ENCODE measurements around the gene KDM7A. TPM values are rescaled to one million over a fixed set of nuclear protein-coding genes. Genes with fewer than 3 reads are reported as not detected.
A peak's percentile ranks its signal among the peaks of the same experiment; 100 is the strongest.

Gene KDM7A
- total RNA-seq, 5 donors from 2014 or later (not counting 1 experiment from before 2014, with no cell fraction given), result 36.5 to 60.2 (median 55.0) TPM

DNA sequence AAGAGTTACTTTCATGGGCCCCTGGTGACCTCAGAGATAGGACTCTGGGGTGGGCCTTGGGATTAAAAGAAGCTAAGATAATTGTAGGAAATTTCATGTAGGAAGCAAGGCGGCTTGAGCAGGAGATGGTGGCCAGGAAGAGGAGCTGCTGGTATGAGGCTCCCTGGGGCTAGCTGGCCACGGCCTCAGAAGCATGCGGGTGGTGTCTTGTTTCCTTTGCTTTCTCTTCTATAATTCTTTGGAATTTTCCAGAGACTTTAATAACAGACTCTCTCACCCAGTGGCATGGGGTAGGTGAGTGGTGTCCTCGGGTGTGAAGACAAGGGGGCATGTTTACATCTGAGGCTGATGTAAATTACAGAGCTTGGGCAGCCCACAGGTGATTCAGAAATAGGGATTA, 41.9 kb upstream of the KDM7A start:
- Histone ChIP-seq H3K36me3 (ENCODE audit: control insufficient read depth in 2 of 2, extremely low read depth in 1 of 2, insufficient read depth in 1 of 2, low read length in 1 of 2) (peaks cover 0 to 3% of the 10 kb centered on the region in 2 donors), H3K4me3 (ENCODE audit: control insufficient read depth in 1 of 2, extremely low read depth in 1 of 2, low read length in 1 of 2) (no peak overlapping the region), H3K4me1 (ENCODE audit: control insufficient read depth in 1 of 2, extremely low read depth in 1 of 2, insufficient read depth in 2 of 2, low read length in 2 of 2) (peaks cover 12 to 16% of the 10 kb centered on the region in 2 experiments), H3K27me3 (replicated peaks in 1 of 2; ENCODE audit: control insufficient read depth in 2 of 2, extremely low read depth in 1 of 2, insufficient read depth in 2 of 2, low read length in 1 of 2) (no peaks in the 10 kb centered on the region), H3K27ac (ENCODE audit: low read length) (no peak overlapping the region), H3K9me3 (no peaks in the 10 kb centered on the region)
- CTCF ChIA-PET, result no interaction called here
- H3K9me3 Mint-ChIP-seq, result peaks cover 0 to 7% (median 5%) of the 10 kb centered on the region in 3 donors
- peaks cover 25 to 32% (median 31%) of the 10 kb centered on the region in 3 donors for H3K4me1 Mint-ChIP-seq
- ATAC-seq (replicated peaks in 1 of 4) (no peak), DNase-seq (no peak)
- no peaks in the 10 kb centered on the region for H3K36me3 Mint-ChIP-seq
- H3K4me3 Mint-ChIP-seq, result no peak overlapping the region
- H3K27me3 Mint-ChIP-seq, result no peaks in the 10 kb centered on the region
- 83% methylated on average over 2 of the region's 4 CpGs for WGBS (ENCODE audit: insufficient coverage)
- no peak overlapping the region for H3K27ac Mint-ChIP-seq
- POLR2A ChIA-PET, result no interaction called here

DNA sequence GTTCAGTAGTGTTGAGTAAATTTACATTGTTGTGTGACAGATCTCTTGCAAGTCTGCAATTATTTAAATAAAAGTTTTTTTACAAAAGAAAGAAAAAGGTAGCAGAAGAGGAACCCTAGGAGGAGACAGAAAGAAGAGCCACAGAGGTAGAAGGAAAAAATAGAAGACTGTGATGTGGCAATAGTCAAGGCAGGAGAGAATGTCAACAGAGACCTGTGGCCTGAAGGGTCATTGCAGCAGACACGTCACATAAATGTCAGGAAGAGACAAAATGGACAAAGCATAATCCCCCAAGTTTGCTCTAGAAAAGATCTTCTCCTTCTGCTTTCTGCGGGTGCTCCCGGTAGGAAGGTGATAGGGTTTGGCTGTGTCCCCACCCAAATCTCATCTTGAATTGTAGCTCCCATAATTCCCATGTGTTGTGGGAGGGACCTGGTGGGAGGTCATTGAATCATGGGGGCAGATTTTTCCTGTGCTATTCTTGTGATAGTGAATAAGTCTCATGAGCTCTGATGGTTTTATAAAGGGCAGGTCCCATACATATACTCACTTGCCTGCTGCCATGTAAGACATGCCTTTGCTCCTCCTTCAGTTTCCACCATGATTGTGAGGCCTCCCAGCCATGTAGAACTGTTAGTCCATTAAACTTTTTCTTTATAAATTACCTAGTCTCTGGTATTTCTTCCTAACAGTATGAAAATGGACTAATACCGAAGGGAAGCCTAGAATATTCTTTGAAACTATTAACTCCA, 41.1 kb upstream of the KDM7A start:
- no peaks in the 10 kb centered on the region for H3K36me3 Mint-ChIP-seq
- no peak overlapping the region for H3K27ac Mint-ChIP-seq
- POLR2A ChIA-PET, result no interaction called here
- no peak overlapping the region for H3K4me3 ChIP-seq (ENCODE audit: control insufficient read depth in 1 of 2, extremely low read depth in 1 of 2, low read length in 1 of 2)
- no peaks in the 10 kb centered on the region for H3K27me3 Mint-ChIP-seq
- DNase-seq, result no peak
- peaks cover 18 to 27% (median 23%) of the 10 kb centered on the region in 3 donors for H3K4me1 Mint-ChIP-seq
- CTCF ChIA-PET, result no interaction called here
- H3K27ac ChIP-seq (ENCODE audit: low read length), result no peak overlapping the region
- H3K27me3 ChIP-seq (replicated peaks in 1 of 2; ENCODE audit: control insufficient read depth in 2 of 2, extremely low read depth in 1 of 2, insufficient read depth in 2 of 2, low read length in 1 of 2), result no peaks in the 10 kb centered on the region
- no peak for ATAC-seq (replicated peaks in 1 of 4)
- WGBS (ENCODE audit: insufficient coverage), result no CpG with 5 or more reads among the region's 4 CpGs
- no peak overlapping the region for H3K4me3 Mint-ChIP-seq
- H3K4me1 ChIP-seq (ENCODE audit: control insufficient read depth in 1 of 2, extremely low read depth in 1 of 2, insufficient read depth in 2 of 2, low read length in 2 of 2), result peaks cover 5 to 8% of the 10 kb centered on the region in 2 experiments
- no peaks in the 10 kb centered on the region for H3K36me3 ChIP-seq (ENCODE audit: control insufficient read depth in 2 of 2, extremely low read depth in 1 of 2, insufficient read depth in 1 of 2, low read length in 1 of 2)
- no peaks in the 10 kb centered on the region for H3K9me3 ChIP-seq
- peaks cover 0 to 7% (median 5%) of the 10 kb centered on the region in 3 donors for H3K9me3 Mint-ChIP-seq

DNA sequence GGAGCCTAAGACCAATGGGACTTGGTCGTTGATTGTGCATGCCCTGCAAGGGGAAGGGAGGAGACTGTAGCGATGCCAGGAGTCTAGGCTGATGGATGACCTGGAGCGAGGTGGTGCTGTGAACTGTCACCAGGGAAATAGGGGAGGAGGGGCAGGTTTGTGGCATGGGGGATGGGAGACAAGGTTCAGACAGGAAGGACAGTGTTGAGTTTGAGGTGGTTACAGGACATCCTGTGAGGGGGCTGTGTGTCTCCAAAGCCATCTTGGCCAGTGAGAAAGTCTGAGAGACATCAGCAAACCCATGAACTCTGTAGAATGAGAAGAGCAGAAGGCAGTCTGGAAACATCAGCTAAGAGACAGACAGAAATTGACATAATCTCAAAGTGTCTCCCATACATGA, 38.5 kb upstream of the KDM7A start:
- ChIA-PET CTCF (no interaction called here), POLR2A (interaction anchor here in 1 of 2 donors (0.6 kb wide), 1 partner anchor 18 kb away, joined by 4 read pairs; no protein-coding TSS in a partner anchor)
- no peaks in the 10 kb centered on the region for H3K27me3 ChIP-seq (replicated peaks in 1 of 2; ENCODE audit: control insufficient read depth in 2 of 2, extremely low read depth in 1 of 2, insufficient read depth in 2 of 2, low read length in 1 of 2)
- no peak for ATAC-seq (replicated peaks in 1 of 4)
- peaks cover 0 to 7% (median 5%) of the 10 kb centered on the region in 3 donors for H3K9me3 Mint-ChIP-seq
- H3K9me3 ChIP-seq, result no peaks in the 10 kb centered on the region
- H3K4me1 ChIP-seq (ENCODE audit: control insufficient read depth in 1 of 2, extremely low read depth in 1 of 2, insufficient read depth in 2 of 2, low read length in 2 of 2), result peaks cover 3 to 27% of the 10 kb centered on the region in 2 experiments
- H3K27ac Mint-ChIP-seq, result peak overlapping the region in 1 of 2 donors; percentile 48
- H3K27me3 Mint-ChIP-seq, result no peaks in the 10 kb centered on the region
- no peak overlapping the region for H3K4me3 ChIP-seq (ENCODE audit: control insufficient read depth in 1 of 2, extremely low read depth in 1 of 2, low read length in 1 of 2)
- H3K4me3 Mint-ChIP-seq, result no peak overlapping the region
- no peak for DNase-seq
- H3K4me1 Mint-ChIP-seq, result peaks cover 27 to 42% (median 34%) of the 10 kb centered on the region in 3 donors
- H3K27ac ChIP-seq (ENCODE audit: low read length), result no peak overlapping the region
- H3K36me3 ChIP-seq (ENCODE audit: control insufficient read depth in 2 of 2, extremely low read depth in 1 of 2, insufficient read depth in 1 of 2, low read length in 1 of 2), result no peaks in the 10 kb centered on the region
- 96% methylated on average over 3 of the region's 3 CpGs for WGBS (ENCODE audit: insufficient coverage)
- H3K36me3 Mint-ChIP-seq, result no peaks in the 10 kb centered on the region

GRCh38 chr7:140214075-140214684, 37.4 kb upstream of the KDM7A start:
- Histone ChIP-seq H3K4me1 (ENCODE audit: control insufficient read depth in 1 of 2, extremely low read depth in 1 of 2, insufficient read depth in 2 of 2, low read length in 2 of 2) (peaks cover 7 to 35% of the 10 kb centered on the region in 2 experiments), H3K27ac (ENCODE audit: low read length) (no peak overlapping the region), H3K27me3 (replicated peaks in 1 of 2; ENCODE audit: control insufficient read depth in 2 of 2, extremely low read depth in 1 of 2, insufficient read depth in 2 of 2, low read length in 1 of 2) (no peaks in the 10 kb centered on the region), H3K9me3 (no peaks in the 10 kb centered on the region), H3K36me3 (ENCODE audit: control insufficient read depth in 2 of 2, extremely low read depth in 1 of 2, insufficient read depth in 1 of 2, low read length in 1 of 2) (no peaks in the 10 kb centered on the region), H3K4me3 (ENCODE audit: control insufficient read depth in 1 of 2, extremely low read depth in 1 of 2, low read length in 1 of 2) (no peak overlapping the region)
- peak overlapping the region; percentile 19 to 49 for H3K27ac Mint-ChIP-seq
- ChIA-PET POLR2A (no interaction called here), CTCF (interaction anchor here in 1 of 2 donors (0.6 kb wide), 1 partner anchor 13 kb away, joined by 4 read pairs; no protein-coding TSS in a partner anchor)
- peaks cover 0 to 7% (median 5%) of the 10 kb centered on the region in 3 donors for H3K9me3 Mint-ChIP-seq
- no peak overlapping the region for H3K4me3 Mint-ChIP-seq
- ATAC-seq (replicated peaks in 1 of 4) (no peak), DNase-seq (no peak)
- 68% methylated on average over 3 of the region's 3 CpGs for WGBS (ENCODE audit: insufficient coverage)
- H3K36me3 Mint-ChIP-seq, result no peaks in the 10 kb centered on the region
- no peaks in the 10 kb centered on the region for H3K27me3 Mint-ChIP-seq
- H3K4me1 Mint-ChIP-seq, result peaks cover 36 to 52% (median 43%) of the 10 kb centered on the region in 3 donors

GRCh38 chr7:140213684-140214074, 36.9 kb upstream of the KDM7A start:
- ATAC-seq (replicated peaks in 1 of 4) (no peak), DNase-seq (no peak)
- Histone ChIP-seq H3K27ac (ENCODE audit: low read length) (no peak overlapping the region), H3K9me3 (no peaks in the 10 kb centered on the region), H3K36me3 (ENCODE audit: control insufficient read depth in 2 of 2, extremely low read depth in 1 of 2, insufficient read depth in 1 of 2, low read length in 1 of 2) (no peaks in the 10 kb centered on the region), H3K4me1 (ENCODE audit: control insufficient read depth in 1 of 2, extremely low read depth in 1 of 2, insufficient read depth in 2 of 2, low read length in 2 of 2) (peaks cover 7 to 35% of the 10 kb centered on the region in 2 experiments), H3K27me3 (replicated peaks in 1 of 2; ENCODE audit: control insufficient read depth in 2 of 2, extremely low read depth in 1 of 2, insufficient read depth in 2 of 2, low read length in 1 of 2) (no peaks in the 10 kb centered on the region), H3K4me3 (ENCODE audit: control insufficient read depth in 1 of 2, extremely low read depth in 1 of 2, low read length in 1 of 2) (no peak overlapping the region)
- POLR2A ChIA-PET, result no interaction called here
- Mint-ChIP-seq H3K4me1 (peaks cover 36 to 56% (median 43%) of the 10 kb centered on the region in 3 donors), H3K27me3 (no peaks in the 10 kb centered on the region), H3K36me3 (no peaks in the 10 kb centered on the region), H3K4me3 (no peak overlapping the region), H3K27ac (no peak overlapping the region), H3K9me3 (peaks cover 0 to 7% (median 5%) of the 10 kb centered on the region in 3 donors)
- 94% methylated on average over 3 of the region's 3 CpGs for WGBS (ENCODE audit: insufficient coverage)
- CTCF ChIA-PET, result no interaction called here

DNA sequence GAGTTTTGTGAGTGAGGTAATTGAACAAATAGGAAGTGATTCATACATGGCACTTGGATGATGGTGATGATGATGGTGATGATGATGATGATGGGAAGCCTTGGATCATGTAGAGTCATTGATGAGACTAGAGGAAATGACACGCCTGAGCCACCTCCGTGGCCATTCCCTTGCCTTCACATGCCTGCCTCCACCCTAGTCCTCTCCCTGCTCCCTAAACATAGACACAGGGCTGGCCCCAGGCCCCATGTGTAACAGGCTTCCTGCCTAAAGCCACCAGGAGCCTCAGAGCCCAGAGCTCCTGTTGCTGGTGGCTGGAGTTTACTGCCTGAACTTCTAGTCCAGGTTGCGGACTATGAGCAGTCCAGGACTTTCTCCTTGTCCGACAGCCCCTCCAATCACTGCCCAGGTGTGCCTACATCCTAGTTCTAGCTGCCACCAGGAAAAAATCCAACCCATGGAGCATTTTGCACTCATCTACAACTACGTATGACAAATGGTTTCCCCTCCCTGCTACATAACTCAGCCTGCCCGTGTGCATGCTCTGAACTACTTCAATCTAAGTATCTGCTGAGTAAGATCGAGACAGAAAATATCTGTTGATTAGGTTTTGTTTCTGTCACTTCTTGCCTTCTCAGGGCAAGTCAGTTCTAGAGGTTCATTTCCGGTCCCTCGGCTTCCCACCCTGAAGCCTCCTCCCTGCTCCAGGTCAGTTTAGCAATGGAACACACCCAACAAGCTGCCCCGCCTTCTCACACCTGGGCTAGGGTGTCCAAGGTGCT, 35.5 kb upstream of the KDM7A start:
- Mint-ChIP-seq H3K4me1 (peaks cover 38 to 65% (median 49%) of the 10 kb centered on the region in 3 donors), H3K27me3 (no peaks in the 10 kb centered on the region), H3K4me3 (peak overlapping the region in 2 of 3 donors; percentile 21 to 52), H3K9me3 (no peaks in the 10 kb centered on the region), H3K27ac (peak overlapping the region; percentile 73 to 79), H3K36me3 (no peaks in the 10 kb centered on the region)
- Histone ChIP-seq H3K9me3 (no peaks in the 10 kb centered on the region), H3K27me3 (replicated peaks in 1 of 2; ENCODE audit: control insufficient read depth in 2 of 2, extremely low read depth in 1 of 2, insufficient read depth in 2 of 2, low read length in 1 of 2) (no peaks in the 10 kb centered on the region), H3K4me1 (ENCODE audit: control insufficient read depth in 1 of 2, extremely low read depth in 1 of 2, insufficient read depth in 2 of 2, low read length in 2 of 2) (peaks cover 7 to 35% of the 10 kb centered on the region in 2 experiments), H3K36me3 (ENCODE audit: control insufficient read depth in 2 of 2, extremely low read depth in 1 of 2, insufficient read depth in 1 of 2, low read length in 1 of 2) (no peaks in the 10 kb centered on the region), H3K4me3 (ENCODE audit: control insufficient read depth in 1 of 2, extremely low read depth in 1 of 2, low read length in 1 of 2) (no peak overlapping the region), H3K27ac (ENCODE audit: low read length) (no peak overlapping the region)
- DNase-seq (no peak), ATAC-seq (replicated peaks in 1 of 4) (peak; percentile 24 to 41 (median 31))
- CTCF ChIA-PET, result no interaction called here
- POLR2A ChIA-PET, result no interaction called here
- WGBS (ENCODE audit: insufficient coverage), result 54% methylated on average over 5 of the region's 10 CpGs

Measured in T-cell (primary cell).